CD4-positive, alpha-beta T cell treated with Interleukin-2 at 100 ng/mL for 4 hours (primary cell): ENCODE data around the gene AADACL2.
"Not testable (repeated sequence)": the region's sequence is repeated elsewhere in the genome, so short reads cannot be mapped to it uniquely, and the experiment has no call there.

Experiments used
- DNase-seq: peaks from one replicate; pipeline ENCODE4 v3.0.0-alpha.2; 2020; ENCODE audit warnings: low spot score

Gene AADACL2

GRCh38 chr3:151765685-151766084 lies 32.0 kb downstream of the AADACL2 start:
- DNase-seq, result no peak

DNA sequence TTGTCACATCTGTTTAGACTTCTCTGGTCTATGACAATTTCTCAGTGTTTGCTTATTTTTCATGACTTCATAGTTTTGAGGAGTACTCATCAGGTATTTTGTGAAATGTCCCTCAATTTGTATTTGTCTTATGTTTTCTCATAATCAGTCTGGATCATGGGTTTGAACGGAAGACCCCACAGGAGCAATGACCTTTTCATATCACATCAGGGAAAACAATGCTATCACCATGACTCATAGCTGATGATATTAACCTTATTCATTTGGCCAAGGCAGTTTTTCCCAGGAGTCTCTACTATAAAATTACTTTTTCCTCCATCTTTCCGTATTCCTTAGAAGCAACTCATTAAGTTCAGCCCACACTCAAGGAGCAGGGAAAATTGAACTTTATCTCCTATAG lies 32.7 kb downstream of the AADACL2 start:
- DNase-seq, result no peak

GRCh38 chr3:151768393-151768930 lies 34.7 kb downstream of the AADACL2 start:
- no peak for DNase-seq

DNA sequence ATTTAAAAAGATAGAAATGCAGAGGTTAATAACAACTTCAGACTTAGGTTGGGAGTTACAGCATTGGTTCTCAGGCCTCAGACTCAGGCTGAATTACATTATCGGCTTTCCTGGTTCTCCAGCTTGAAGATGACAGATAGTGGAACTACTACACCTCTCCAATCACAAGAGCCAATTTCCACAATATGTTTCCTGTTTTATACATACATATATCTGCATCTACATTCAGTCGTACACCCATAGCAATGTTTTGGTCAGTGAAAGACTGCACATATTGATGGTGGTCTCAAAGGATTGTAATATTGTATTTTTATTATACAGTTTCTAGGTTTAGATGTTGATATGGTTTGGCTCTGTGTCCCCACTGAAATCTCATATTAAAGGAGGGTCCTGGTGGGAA lies 35.4 kb downstream of the AADACL2 start:
- DNase-seq, result no peak

DNA sequence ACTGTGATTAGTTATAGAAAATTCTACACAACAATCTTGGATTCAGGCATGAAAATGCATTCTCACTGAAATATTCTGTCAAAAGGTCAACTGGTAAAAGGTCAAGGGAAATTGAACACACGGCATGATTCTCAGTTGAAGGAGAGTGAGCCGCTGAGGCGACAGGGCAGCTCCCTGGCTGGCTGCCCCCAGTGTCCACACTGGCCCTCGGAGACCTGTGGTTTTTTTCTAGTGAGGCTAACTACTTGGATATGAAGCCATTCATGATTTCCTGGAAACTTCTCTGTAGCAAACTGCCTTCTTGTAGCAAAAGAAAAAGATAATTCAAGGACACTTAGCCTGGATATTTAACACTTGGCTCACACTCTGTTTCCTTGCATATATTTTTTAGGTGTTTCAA lies 37.2 kb downstream of the AADACL2 start:
- no peak for DNase-seq

- no peak for DNase-seq
Measured at GRCh38 chr3:151772825-151773480, 39.2 kb downstream of the AADACL2 start.

DNA sequence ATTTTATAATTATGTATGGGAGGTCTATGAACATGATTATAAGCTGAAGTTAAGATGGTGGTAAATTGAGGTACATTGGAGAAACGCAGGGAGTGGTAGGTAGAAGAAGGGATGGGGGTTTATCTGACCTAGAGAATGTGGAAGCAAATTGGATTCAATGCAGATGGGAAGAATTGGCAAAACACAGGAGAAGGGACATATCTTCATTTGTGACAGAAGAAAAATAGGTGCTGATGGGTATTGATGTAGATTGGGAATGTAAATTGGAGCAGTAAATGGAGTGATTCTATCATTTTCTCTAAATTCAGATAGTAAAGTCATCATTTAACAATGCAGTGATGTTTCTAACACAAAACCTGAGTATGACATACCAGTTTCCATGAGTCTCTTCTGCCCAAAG lies 40.5 kb downstream of the AADACL2 start:
- no peak for DNase-seq

GRCh38 chr3:151774910-151775309 lies 41.2 kb downstream of the AADACL2 start:
- no peak for DNase-seq

DNA sequence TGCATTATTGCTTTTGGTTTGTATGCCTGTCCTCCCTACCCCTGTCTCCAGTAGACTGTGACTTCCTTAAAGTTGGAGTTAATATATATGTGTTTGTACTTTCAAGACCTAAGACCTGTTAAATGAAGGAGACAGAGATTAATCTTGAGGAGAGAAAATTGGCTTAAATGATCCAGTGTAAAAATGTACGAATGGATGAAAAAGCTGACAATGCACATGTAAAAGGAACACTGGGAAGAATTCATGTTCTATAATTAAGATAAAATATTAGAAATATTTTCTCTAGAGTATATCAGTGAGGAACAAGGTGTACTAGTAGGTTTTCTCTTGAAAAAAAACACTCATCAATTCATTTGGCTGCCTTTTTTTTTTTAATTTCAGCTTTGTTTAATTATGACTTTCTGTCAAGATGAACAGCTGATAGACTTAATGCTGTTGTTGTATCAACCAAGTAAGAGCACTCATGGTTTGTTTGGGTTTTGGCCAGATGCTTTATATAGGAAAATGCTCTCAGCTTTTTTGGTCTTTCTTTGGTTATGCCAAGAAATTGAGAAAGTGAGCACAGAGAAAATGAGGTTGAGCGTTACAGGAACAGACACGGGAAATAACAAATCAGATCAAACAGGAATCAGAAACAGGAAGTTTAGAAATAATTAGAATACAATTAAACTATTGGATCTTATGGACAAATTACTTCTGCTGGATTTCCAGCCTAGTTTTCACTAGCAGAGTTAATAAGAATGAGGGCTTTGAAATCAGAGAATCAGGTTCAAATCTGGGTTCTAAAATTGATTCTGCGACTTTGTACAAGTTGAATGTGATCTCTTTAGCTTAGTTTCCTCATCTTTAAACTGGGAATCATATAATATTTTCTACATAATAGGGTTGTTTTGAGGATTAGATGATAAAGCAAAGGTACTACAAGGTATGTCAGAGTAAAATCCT lies 41.9 kb downstream of the AADACL2 start:
- DNase-seq, result no peak

DNA sequence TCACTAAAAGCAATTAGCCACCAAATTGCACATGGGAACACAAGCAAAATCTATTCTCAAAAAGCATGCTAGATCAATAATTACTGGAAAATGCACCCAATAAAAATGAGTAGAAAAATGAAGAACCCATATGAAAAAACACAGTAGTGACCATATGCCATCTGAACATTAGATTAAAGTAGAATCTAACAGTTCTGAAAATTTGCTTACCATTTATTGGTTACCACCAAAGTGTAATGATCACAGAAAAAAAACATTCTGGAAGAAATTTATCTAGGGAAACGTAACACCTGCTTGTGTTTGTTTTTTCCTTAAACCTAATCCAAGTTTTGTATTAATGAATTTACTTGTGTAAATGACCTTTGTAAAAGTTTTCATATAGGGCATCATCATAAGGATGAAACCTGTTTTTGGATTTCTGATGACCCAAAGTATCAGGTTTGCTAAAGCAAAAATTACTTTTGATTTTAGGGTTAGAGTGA lies 42.6 kb downstream of the AADACL2 start:
- DNase-seq, result no peak

- DNase-seq, result no peak
Measured at GRCh38 chr3:151777880-151778279, 44.2 kb downstream of the AADACL2 start.

DNA sequence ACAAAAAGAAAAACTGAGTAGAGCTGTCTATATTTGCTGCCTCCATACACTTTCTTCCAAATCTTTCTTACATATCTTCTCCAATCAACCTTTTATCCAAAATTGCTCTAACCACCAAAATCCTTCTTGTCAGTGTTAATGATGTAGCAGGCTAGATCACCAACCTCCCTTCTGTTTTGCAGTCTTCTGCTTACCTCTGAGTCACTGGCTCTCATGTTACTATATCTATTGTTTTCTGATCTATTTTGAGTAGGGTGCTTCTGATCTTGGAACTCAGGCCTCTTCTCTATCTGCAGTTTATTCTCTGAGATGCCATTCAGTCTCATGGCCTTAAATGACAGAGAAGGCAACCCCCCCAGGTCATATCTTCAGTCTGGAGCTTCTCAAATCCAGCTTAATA lies 53.9 kb downstream of the AADACL2 start:
- no peak for DNase-seq

- DNase-seq, result no peak
Measured at GRCh38 chr3:151788401-151788800, 54.7 kb downstream of the AADACL2 start.

DNA sequence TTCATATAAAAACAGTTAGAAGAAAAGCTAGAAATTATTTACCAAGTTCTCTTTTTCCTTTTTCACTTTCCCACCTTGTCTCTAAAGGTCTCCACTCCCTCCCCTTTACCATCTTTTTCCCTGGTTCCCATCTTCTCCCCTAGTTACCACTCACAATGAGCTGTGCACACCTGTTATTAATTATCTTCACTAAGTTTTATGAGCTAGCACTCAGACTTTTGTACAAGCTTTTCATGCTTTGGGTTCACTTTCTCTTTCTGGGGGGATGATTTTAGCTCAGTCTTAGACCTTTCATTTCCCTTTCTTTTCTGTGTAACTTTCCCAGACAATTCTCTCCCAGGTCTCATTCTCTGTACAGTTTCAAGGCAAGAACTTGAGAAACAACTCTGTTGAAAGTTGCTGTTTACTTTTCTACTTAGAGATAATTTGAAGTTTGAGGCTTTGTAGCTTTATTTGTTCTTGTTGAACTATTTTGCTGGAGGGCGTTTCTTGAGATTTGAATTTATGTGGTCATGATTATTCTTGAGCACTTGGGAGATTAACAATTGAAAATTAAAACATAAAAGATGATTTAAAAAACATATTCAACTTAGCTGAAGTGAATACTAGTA lies 56.2 kb downstream of the AADACL2 start:
- no peak for DNase-seq

DNA sequence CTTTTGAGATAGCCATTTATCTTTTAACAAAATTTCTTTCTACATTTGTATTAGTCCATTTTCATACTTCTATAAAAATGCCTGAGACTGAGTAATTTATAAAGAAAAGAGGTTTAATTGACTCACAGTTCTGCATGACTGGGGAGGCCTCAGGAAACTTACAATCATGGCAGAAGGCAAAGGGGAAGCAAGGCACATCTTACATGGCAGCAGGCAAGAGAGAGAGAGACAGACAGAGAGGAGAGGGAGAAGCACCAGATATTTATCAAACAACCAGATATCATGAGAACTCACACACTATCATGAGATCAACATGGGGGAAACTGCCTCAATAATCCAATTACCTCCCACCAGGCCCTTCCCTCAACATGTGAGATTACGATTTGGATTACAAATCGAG lies 57.0 kb downstream of the AADACL2 start:
- not testable (repeated sequence) for DNase-seq

- no peak for DNase-seq
Measured at GRCh38 chr3:151792411-151792810, 58.7 kb downstream of the AADACL2 start.

GRCh38 chr3:151793636-151794035 lies 59.9 kb downstream of the AADACL2 start:
- DNase-seq, result no peak

GRCh38 chr3:151794080-151794479 lies 60.4 kb downstream of the AADACL2 start:
- DNase-seq, result no peak

DNA sequence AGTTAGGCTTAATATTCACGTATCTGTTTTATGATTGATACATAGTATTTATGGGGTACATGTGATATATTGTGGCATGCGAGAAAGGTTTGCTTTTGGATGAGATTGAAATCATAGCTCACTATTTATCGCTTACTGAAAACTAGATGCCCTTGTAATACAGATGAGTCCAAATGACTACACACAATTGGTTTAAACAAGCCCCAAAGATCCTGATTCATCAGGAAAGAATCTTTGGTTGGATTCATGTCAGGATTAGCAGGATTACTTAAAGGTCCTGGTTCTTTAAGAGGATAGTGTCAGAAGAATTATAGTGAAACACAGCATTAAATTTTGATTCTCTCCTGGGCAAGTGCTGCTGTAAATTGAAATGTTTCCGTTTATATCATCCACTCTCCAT lies 61.5 kb downstream of the AADACL2 start:
- no peak for DNase-seq

DNA sequence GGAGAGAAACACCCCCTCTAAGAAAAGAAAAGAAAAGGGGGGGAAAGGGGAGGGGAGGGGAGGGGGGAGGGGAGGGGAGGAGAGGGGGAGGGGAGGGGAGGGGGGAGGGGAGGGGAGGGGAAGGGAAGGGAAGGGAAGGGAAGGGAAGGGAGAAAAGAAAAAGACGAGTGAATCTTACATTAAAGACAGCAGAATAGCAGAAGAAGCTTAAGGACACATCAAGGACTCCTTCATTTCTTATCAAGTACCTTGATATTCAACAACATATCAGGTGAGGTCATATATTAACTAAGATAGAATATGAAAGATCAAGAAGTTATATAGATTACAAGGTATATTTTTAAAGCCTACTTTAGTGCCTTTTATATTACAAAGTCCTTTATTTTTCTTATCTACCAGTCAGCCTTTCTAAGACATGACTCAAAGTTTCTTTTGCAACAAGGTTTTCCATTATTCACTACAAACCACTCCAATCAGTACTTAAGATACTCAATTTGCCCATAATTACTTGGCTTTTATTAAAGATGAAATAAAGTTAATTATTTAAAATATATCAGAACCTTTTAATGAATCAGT lies 62.5 kb downstream of the AADACL2 start:
- no peak for DNase-seq

- DNase-seq, result no peak
Measured at GRCh38 chr3:151798466-151798865, 64.7 kb downstream of the AADACL2 start.

DNA sequence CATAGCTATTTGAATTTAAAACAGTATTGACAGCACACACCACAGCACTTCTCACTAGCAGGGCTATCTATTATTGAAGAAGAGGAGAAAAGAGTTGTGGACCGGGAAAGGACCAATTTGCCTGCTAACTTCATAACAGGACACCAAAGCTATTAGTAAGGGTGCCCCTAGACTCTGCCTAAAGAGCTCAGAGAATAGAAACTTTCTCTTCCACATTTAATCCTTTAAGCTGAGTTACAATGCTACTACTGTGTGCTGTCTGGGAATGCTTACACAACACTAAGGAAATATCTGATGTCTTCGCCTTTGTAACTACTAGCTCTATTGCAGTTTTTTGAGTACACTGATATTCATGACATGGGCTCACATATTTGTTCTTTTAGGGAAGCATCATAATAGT lies 66.7 kb downstream of the AADACL2 start:
- no peak for DNase-seq
